CD4-positive, alpha-beta T cell (primary cell): ENCODE results near the gene COPE. TPM values are rescaled to one million over a fixed set of nuclear protein-coding genes. Genes with fewer than 3 reads are reported as not detected.

Experiments used
- ATAC-seq: fragments of 200-7000 bp; cut with Tn5 transposase; one replicate; pipeline ENCODE4 v1.10.0; 2022; ENCODE audit warnings: mild to moderate bottlenecking; ENCODE audit not compliant: poor library complexity
- CTCF ChIA-PET: fragments of 350-600 bp; sonication (Branson Sonifier 250); formaldehyde crosslinking; loops from one replicate; lab custom pipeline; 2021; ENCODE audit warnings: antibody characterized with exemption, inconsistent platforms; lab: Charles Lee
- POLR2A ChIA-PET: fragments of 350-600 bp; sonication (Branson Sonifier 250); formaldehyde crosslinking; loops from one replicate; lab custom pipeline; 2021; ENCODE audit warnings: antibody characterized with exemption, inconsistent platforms; lab: Charles Lee
- DNase-seq, 14 experiments: peaks; one replicate each; pipeline ENCODE4 v3.0.0-alpha.2; 2013 to 2020; ENCODE audit warnings: mixed read lengths in 2 of 14
- H3K27ac ChIP-seq, 2 donors: one replicate each; pipeline versions ENCODE4 v1.5.1 to v1.7.0; 2013; ENCODE audit warnings: low read length in 2 of 2, low read depth in 1 of 2, mild to moderate bottlenecking in 1 of 2
- H3K27me3 ChIP-seq, 2 experiments: 1 replicate in 1 of 2; 2 replicates in 1 of 2; pipeline versions ENCODE4 v1.6.1 to v1.7.0; 2013; ENCODE audit warnings: low read length in 2 of 2, control low read depth in 1 of 2, mild to moderate bottlenecking in 1 of 2, moderate library complexity in 1 of 2; ENCODE audit not compliant: insufficient read depth in 2 of 2, control insufficient read depth in 1 of 2
- H3K36me3 ChIP-seq: one replicate; pipeline ENCODE4 v1.6.1; 2013; ENCODE audit warnings: low read length, control low read depth; ENCODE audit not compliant: insufficient read depth
- H3K4me1 ChIP-seq: one replicate; pipeline ENCODE4 v1.6.1; 2013; ENCODE audit warnings: low read length, control low read depth; ENCODE audit not compliant: insufficient read depth
- H3K4me3 ChIP-seq: one replicate; pipeline ENCODE4 v1.5.1; 2013; ENCODE audit warnings: mild to moderate bottlenecking, low read length, moderate library complexity
- H3K9me3 ChIP-seq, 2 experiments: 1 replicate in 1 of 2; 2 replicates in 1 of 2; pipeline versions ENCODE4 v1.6.1 to v1.7.0; 2013; ENCODE audit warnings: low read length in 2 of 2, mild to moderate bottlenecking in 2 of 2, control low read depth in 1 of 2, moderate library complexity in 1 of 2; ENCODE audit not compliant: control insufficient read depth in 1 of 2, insufficient read depth in 1 of 2
- H3K27ac Mint-ChIP-seq: one replicate; pipeline ENCODE4 v1.8.0; 2020; ENCODE audit warnings: mixed read lengths
- H3K27me3 Mint-ChIP-seq: one replicate; pipeline ENCODE4 v1.8.0; 2021; ENCODE audit warnings: mixed read lengths
- H3K36me3 Mint-ChIP-seq: one replicate; pipeline ENCODE4 v1.8.0; 2021; ENCODE audit warnings: low read depth, mixed read lengths
- H3K4me1 Mint-ChIP-seq: one replicate; pipeline ENCODE4 v1.8.0; 2021; ENCODE audit warnings: low read depth, mixed read lengths
- H3K4me3 Mint-ChIP-seq: one replicate; pipeline ENCODE4 v1.8.0; 2020; ENCODE audit warnings: mild to moderate bottlenecking, mixed read lengths
- H3K9me3 Mint-ChIP-seq: one replicate; pipeline ENCODE4 v1.8.0; 2020; ENCODE audit warnings: mixed read lengths
- CTCF ChIP-seq: fragments of 200-600 bp; IDR thresholded peaks from one replicate; pipeline ENCODE4 v1.8.0; 2022; ENCODE audit warnings: antibody characterized with exemption, mild to moderate bottlenecking
- intact Hi-C, 2 experiments: fragments of 100-400 bp; cut with DNase I in 1 of 2; cut with micrococcal nuclease in 1 of 2; formaldehyde crosslinking; loops; one replicate each; pipeline versions ENCODE4 v1.15.1 to v1.9.0; 2023 to 2025; cut with DNase I, micrococcal nuclease
- total RNA-seq, 174 experiments: library from RNA in 2 of 174; stranded (reverse) in 2 of 174; gene quantifications; one replicate each; pipeline ENCODE4 v1.2.3 and lab custom pipeline; 2021 to 2026

The COPE gene
- total RNA-seq, 2 experiments from 2014 or later, result 135 to 143 TPM

DNA sequence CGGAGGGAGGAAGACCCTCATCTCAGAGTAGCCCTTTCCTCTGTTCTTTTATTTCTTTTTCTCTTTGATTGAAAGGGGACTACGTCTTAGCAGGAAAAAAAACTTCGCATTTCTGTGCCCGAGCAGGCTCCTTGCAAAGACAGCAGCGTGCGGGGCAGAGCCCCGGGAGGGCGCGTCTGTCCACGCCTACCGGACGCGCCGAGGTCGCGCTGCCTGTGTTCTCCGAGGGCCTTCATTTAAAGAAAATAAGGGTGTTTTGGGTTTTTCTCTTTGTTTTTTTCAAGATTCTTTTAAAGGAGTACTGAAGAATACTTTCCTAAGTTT lies 52.4 kb downstream of the COPE start:
- POLR2A ChIA-PET, result no interaction called here
- no peak for DNase-seq
- peaks cover 62% of the 10 kb centered on the region for H3K36me3 Mint-ChIP-seq
- no peak overlapping the region for H3K4me3 Mint-ChIP-seq
- Histone ChIP-seq H3K4me1 (peaks cover 17% of the 10 kb centered on the region), H3K4me3 (no peak overlapping the region), H3K27ac (no peak overlapping the region), H3K27me3 (peaks cover 5 to 7% of the 10 kb centered on the region in 2 experiments), H3K9me3 (no peaks in the 10 kb centered on the region), H3K36me3 (peaks cover 65% of the 10 kb centered on the region)
- peaks cover 9% of the 10 kb centered on the region for H3K27me3 Mint-ChIP-seq
- ATAC-seq, result no peak
- intact Hi-C loops, result loop anchor here in 1 of 2 experiments (5.0 kb wide), 3 partner anchors 274 to 414 kb away; no protein-coding TSS in a partner anchor
- CTCF ChIA-PET, result interaction anchor here (1.3 kb wide), 1 partner anchor 11 kb away, joined by 3 read pairs; no protein-coding TSS in a partner anchor
- H3K27ac Mint-ChIP-seq, result no peak overlapping the region
- H3K4me1 Mint-ChIP-seq, result peaks cover 13% of the 10 kb centered on the region
- H3K9me3 Mint-ChIP-seq, result no peaks in the 10 kb centered on the region
- TF ChIP-seq CTCF, result peak; percentile 53

DNA sequence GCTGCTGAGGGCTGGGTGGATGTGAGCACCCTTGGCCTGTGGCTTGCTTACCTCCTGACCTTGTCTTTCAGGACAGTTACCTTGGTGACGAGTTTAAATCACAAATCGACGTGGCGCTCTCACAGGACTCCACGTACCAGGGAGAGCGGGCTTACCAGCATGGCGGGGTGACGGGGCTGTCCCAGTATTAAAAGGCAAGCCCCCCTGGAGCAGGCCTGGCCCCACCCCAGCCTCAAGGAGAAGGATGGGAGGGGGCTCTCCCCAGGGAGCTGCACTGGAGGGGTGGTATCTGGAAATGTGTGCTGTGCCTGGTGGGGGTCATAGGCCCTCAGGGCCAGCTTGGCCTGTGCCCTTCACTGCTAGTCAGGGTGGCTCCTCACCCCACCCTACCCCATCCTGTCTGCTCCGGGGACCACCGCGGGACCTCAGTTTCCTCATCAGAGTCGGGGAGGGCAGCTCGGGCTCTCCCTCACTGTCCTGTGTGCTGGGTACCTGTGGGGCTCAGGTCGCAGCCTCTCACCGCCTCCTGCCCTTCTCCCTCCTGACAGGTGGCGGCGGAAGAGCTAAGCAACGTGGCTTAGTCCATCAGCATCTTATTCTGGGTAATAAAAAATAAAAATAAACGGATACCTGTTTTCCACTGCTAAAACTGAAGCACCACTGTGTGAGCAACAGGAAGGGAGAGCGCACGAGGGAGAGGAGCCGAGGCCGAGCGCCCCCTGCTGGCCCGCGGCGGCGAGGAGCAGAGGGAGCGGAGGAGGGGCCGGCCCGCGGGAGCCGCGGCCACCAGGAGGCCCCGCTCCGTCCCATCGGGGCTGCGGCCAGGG lies 53.0 kb downstream of the COPE start:
- DNase-seq (peak in 13 of 14 experiments; percentile 41 to 83 (median 56)), ATAC-seq (peak; percentile 83)
- POLR2A ChIA-PET, result no interaction called here
- H3K9me3 ChIP-seq, result no peaks in the 10 kb centered on the region
- intact Hi-C loops, result loop anchor here in 1 of 2 experiments (5.0 kb wide), 3 partner anchors 274 to 414 kb away; no protein-coding TSS in a partner anchor
- no peaks in the 10 kb centered on the region for H3K9me3 Mint-ChIP-seq
- H3K4me1 ChIP-seq, result peaks cover 17% of the 10 kb centered on the region
- no peak overlapping the region for H3K4me3 Mint-ChIP-seq
- TF ChIP-seq CTCF, result peak; percentile 94
- H3K27me3 ChIP-seq, result peaks cover 5 to 7% of the 10 kb centered on the region in 2 experiments
- no peak overlapping the region for H3K27ac ChIP-seq
- H3K4me1 Mint-ChIP-seq, result peaks cover 9% of the 10 kb centered on the region
- peaks cover 5% of the 10 kb centered on the region for H3K27me3 Mint-ChIP-seq
- H3K36me3 Mint-ChIP-seq, result peaks cover 68% of the 10 kb centered on the region
- CTCF ChIA-PET, result interaction anchor here (1.3 kb wide), 1 partner anchor 11 kb away, joined by 3 read pairs; no protein-coding TSS in a partner anchor
- peaks cover 71% of the 10 kb centered on the region for H3K36me3 ChIP-seq
- H3K4me3 ChIP-seq, result no peak overlapping the region
- H3K27ac Mint-ChIP-seq, result no peak overlapping the region

DNA sequence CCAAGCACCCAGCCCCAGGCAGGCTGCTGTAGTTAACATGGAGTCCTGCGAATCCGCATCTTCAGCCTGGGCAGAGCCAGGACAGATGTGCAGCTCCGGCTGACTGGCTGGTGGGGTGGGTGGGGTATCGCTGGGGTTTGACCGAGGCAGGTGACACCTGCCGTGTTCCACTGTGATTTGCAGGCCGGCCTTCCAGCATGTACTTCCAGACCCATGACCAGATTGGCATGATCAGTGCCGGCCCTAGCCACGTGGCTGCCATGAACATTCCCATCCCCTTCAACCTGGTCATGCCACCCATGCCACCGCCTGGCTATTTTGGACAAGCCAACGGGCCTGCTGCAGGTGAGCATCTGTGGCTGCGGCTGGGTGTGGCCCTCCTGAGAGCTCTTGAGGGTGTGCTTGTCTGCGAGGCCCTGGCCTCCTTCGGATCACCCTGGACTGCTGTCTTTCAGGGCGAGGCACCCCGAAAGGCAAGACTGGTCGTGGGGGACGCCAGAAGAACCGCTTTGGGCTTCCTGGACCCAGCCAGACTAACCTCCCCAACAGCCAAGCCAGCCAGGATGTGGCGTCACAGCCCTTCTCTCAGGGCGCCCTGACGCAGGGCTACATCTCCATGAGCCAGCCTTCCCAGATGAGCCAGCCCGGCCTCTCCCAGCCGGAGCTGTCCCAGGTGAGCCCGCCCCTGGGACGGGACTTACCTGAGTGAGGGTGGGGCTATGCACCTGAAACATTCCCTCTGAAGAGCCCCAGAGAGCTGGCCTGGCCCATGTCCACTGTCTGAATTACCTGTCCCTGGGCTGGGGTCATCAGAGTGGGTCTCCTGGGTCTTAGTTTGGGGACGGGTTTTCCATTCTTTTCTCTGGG lies 53.8 kb downstream of the COPE start:
- Histone ChIP-seq H3K9me3 (no peaks in the 10 kb centered on the region), H3K4me3 (no peak overlapping the region), H3K27me3 (no peaks in the 10 kb centered on the region), H3K36me3 (peaks cover 79% of the 10 kb centered on the region), H3K4me1 (peaks cover 11% of the 10 kb centered on the region), H3K27ac (no peak overlapping the region)
- Mint-ChIP-seq H3K27me3 (no peaks in the 10 kb centered on the region), H3K9me3 (no peaks in the 10 kb centered on the region), H3K4me1 (peaks cover 3% of the 10 kb centered on the region), H3K27ac (no peak overlapping the region), H3K4me3 (no peak overlapping the region), H3K36me3 (peaks cover 76% of the 10 kb centered on the region)
- DNase-seq, result no peak
- intact Hi-C loops, result loop anchor here in 1 of 2 experiments (5.0 kb wide), 3 partner anchors 273 to 413 kb away; no protein-coding TSS in a partner anchor
- ChIA-PET POLR2A (no interaction called here), CTCF (interaction anchor here (1.0 to 1.3 kb wide), 2 partner anchors 10 to 12 kb away, joined by 3 read pairs; no protein-coding TSS in a partner anchor)
- no peak for ATAC-seq
- no peak for TF ChIP-seq CTCF
